ENCODE measurements around the gene SLC35G4.

DNA sequence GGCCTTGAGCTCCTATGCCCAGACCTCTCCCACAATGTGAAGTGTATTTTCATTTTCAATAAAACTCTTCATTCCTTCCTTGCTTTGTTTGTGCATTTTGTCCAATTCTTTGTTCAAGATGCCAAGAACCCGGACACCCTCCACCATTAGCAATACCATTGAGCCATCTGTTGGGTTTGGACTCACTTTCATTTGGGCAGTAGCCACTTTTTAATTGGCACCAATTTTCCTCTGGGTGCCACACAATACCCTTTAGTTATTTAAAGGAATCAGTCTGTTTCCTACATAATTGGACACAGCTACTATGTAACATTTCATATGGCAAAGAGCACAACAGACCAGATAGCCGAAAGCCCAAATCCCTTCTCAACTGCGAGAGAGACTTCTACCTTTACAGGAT, 22.5 kb upstream of the SLC35G4 start:
- TF ChIP-seq POLR2A (IDR thresholded peaks at IDR 0.05), result no peak
- TF ChIP-seq, protein P1, sequence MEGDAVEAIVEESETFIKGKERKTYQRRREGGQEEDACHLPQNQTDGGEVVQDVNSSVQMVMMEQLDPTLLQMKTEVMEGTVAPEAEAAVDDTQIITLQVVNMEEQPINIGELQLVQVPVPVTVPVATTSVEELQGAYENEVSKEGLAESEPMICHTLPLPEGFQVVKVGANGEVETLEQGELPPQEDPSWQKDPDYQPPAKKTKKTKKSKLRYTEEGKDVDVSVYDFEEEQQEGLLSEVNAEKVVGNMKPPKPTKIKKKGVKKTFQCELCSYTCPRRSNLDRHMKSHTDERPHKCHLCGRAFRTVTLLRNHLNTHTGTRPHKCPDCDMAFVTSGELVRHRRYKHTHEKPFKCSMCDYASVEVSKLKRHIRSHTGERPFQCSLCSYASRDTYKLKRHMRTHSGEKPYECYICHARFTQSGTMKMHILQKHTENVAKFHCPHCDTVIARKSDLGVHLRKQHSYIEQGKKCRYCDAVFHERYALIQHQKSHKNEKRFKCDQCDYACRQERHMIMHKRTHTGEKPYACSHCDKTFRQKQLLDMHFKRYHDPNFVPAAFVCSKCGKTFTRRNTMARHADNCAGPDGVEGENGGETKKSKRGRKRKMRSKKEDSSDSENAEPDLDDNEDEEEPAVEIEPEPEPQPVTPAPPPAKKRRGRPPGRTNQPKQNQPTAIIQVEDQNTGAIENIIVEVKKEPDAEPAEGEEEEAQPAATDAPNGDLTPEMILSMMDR (IDR thresholded peaks at IDR 0.05), result no peak

Measured in thyroid gland (tissue), 4 donors.